HG02943 (cell line): ENCODE measurements around the gene ING3.
"Not testable (repeated sequence)": the region's sequence is repeated elsewhere in the genome, so short reads cannot be mapped to it uniquely, and the experiment has no call there.

Experiments used
- ATAC-seq: cut with Tn5 transposase; IDR thresholded peaks from one replicate; pipeline ENCODE4 v1.9.1; 2021; ENCODE audit warnings: mild to moderate bottlenecking, low read depth, moderate library complexity; ENCODE audit not compliant: unreplicated experiment

ING3 gene

DNA sequence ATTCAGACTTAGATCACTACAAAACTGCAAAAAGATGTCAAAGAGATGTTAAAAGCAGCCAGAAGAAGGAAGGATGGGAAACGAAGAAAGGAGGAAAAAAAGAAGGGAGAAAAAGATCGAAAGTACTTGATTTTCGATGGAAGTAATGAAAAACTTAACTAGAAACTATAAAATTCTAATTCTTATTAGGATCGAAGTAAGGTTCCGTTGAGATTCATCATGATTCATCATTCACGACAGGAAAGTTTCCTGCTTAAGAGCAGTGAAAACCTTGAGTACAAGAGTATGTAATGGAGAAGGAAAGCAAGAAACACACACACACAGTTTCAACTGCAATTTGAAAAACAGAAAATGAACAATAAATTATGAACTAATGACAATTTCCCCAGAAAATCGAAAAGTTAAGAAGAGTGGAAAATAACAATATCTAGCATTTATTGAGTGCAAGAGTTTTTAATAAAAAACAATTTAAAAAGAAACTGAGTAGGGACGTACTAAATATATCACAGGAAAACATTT lies 1.1 kb upstream of the ING3 start:
- no peak for ATAC-seq

DNA sequence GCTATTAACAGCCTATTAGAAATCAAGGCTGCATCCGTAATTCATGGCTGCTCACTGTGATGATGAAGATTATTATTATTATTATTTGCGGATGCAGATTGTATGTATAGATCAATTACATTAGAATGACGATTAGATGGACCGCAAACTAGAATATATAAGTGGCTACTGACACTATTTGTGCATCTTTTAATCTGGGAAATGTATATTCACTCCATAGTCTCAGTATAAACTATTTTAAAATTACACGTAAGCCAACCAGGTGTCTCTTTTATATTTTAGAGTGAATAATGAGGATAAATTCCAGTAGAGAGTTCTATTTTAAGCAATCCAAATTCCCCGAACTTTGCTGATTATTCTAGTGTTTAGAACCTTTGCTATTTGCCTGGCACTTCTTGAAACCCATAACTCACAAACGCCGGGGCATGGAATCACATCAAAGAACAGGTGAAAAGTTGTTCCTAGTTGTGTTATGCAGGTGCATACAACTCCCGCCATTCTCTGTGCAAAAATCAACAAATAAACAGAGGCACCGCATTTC lies 509 bp upstream of the ING3 start:
- no peak for ATAC-seq

DNA sequence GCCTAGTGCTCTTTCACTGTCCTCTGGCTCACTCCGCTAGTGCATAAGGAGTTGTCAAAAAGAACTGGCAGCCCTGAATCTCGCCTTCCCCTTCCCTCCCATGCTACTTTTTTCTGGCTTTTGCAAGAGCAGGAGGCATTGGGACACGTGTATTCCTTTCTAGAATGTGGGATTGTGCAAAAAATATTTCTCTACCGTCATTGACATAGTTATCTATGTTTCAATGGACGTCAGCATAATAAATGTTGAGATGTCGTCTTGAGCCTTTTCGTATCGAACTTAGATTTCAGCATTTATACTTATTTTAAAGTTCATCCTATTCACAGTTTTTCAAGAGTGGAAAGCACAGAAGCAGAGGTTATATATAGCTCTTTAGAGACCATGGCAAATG lies 727 bp downstream of the ING3 start:
- no peak for ATAC-seq

DNA sequence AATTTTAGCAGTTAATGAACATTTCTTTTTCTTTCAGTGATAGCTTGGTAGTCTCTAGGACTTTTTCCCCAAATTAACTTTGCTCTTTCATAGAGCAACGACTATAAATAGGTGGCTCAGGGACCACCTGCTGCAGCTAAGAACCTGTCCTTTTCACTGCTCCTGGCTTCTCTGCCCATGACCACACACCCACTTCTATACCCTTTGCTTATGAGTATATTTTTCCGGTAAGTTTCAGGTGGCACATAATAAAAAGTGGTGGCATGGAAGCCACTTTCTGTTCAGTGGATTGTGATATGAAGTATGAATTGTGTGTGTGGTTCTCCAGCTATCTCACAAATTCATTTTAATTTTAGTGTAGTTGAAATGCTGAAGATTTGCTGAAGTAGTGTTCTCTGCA lies 1.2 kb downstream of the ING3 start:
- no peak for ATAC-seq

DNA sequence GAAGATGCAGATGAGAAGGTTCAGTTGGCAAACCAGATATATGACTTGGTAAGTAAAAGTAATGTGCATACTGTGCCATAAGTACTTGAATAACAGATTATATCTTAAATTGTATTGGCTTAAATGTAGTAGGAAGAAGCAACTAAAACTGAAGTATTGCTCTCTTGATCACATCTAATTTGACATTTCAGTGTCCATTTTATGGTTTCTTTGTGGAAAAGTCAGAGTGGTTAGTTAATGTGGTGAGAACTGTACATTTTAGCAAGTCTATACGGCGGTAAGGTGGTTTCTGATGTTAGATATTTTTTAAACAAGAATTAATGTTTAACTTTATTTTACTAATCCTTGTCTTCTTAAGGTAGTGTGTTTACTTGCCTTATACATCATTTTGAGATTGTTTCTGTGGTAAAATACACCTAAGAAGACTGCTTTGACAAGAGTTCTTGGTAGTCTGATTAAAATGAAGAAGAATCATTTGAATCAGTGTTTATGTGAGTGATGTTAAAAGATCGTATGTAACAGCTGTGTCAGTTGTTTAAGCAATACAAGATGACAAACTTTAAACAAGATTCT lies 5.1 kb downstream of the ING3 start:
- peak; percentile 35 for ATAC-seq

DNA sequence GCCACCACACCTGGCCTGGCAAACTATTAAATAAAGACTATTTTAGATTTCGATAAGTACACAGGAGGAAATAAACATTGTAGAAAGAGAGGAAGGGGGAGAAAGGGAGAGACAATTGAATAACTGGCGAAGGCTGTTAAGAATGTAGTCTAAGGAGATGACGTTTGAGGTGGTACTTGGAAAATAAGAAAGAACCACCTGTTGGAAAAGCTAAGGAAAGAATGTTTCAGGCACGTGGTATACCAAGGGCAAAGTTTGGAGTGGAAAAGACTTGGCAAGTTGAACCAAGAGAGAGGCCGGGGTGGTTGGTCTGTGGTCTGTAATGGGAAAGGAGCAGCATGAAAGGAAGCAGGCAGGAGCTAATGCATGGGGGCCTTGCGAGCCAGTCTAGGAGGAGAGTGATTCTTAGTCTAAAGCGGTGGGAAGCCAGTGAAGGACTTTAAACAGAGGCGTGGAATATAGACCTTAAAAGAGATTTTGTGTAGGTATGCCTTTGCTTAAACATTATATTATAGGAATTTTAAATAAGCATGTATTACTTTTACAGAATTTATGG lies 9.4 kb downstream of the ING3 start:
- no peak for ATAC-seq

DNA sequence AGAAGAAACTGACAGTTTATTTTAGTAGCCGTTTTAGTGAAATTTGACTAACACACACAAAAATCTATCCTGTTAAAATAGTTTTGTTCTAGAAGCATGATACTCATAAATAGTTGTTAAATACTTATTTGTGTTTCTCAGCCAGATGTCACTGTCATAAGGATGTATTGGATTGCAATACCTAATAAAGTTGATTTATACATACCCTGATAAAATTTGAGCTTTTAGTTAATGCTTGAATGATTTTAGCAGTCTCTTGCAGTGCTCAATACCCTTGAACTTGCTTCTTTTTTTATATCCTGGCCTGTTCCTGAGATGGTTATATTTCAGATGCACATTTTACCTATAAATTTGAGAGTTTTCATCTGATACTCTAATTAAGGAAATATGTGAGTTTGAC lies 10.1 kb downstream of the ING3 start:
- ATAC-seq = no peak

DNA sequence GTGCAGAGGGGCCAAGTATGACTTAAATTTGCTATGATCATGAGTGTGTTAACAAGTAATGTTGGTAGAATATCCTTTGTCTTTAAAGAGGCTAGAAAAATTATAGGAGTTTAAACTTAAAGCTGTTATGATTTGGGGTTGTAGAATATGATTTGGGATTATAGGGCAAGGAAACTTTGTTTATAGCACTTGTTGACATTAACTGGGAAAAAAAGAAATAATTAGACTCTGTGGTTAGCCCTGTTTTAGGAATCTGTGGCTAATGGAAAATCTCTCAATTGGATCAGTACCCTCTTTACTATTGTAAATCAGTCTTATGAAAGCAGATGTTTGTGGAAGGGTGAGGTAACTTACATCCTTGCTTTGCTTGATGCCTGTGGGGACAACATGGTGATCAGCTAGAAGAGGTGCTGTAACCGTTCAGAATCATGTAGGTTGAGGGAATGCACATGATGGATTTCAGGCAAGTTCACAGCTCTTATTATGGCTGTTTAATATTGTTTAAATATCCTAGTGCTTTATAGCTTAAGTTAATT lies 11.1 kb downstream of the ING3 start:
- ATAC-seq = no peak

DNA sequence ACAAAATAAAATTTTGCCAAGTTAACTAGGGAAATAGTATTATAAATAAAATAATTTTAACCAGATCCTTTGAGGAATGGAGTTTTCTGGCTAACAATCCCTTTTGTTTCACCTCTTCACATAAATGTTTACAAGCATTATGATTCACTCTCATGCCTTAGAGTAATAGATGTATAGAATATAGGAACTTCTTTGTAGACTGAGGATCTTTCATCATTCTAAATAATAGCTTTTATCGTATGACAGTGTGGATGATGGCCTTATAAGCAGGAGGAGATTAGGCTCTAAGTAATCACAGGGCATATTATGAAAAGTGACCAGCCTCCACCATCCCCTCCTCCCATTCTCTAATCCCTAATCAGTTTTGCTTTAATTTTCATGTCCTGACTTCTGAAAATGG lies 13.5 kb downstream of the ING3 start:
- ATAC-seq = no peak

DNA sequence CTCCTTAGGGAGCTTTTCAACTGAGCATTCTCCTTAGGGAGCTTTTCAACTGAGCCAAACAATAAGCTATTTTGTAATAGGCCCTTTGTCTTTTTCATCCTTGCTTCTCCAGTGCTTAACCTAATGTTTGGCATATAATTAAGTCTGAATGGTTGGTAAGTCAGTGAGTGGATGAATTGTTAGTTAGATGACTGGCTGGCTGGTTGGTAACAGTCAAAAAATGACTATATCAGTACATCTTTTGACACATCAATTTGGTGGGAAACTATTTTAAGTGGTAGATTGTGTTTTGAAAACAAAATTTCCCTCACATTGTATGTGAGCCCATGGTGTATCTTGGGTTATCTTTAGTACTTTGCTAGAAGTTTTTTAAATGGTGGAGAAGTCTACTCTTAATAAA lies 16.4 kb downstream of the ING3 start:
- ATAC-seq = no peak

DNA sequence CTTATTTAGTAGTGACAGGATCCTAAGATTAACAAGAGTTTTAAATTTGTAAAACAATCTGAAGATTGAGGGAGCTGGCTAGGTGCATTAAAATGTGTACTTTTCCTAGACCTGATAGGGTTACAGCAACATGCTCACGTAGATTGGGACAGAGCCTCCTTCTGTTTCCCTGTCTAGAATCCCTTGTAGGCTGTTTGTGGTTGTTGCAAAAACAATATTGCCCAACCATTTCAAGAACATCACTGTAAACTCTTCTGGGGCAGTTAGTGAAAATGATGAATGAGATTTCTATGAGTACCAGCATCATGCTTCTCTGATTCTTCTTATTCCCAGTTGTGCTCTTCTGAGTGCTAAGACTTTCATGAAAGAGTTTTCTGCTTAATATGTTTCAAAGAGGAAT lies 23.3 kb downstream of the ING3 start:
- no peak for ATAC-seq

DNA sequence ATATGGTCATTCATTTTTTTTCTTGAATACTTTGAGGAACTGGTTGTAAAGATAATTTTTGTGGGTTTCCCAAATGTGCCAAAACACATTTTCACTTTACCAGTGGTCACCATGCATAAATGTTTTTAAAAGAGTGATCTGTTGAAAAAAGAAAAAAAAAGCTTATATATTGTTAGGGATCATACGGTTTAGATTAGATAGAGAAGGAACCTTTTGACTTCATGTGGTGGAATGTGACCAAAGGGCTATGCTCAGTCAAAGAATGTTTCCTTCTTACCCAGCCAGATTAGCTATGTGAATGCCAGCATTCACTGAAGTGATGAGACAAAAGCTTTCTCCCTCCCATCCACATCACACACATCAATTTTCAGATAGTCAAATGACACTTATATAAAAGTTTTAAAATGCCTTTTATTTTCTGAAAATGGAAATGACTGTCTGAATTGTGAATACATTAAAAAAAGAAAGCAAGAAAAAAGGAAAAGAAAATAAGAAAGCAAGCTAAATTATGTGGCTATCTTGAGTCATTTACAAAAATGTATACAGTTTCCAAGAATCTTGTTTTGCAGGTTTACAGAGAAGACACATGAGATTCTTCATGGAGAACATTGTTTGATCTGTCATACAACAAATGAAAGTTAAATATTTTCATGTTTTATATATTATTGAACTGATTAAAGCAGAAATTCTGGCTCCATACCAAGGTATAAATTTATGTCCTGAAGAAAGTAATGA lies 29.4 kb downstream of the ING3 start:
- no peak for ATAC-seq

DNA sequence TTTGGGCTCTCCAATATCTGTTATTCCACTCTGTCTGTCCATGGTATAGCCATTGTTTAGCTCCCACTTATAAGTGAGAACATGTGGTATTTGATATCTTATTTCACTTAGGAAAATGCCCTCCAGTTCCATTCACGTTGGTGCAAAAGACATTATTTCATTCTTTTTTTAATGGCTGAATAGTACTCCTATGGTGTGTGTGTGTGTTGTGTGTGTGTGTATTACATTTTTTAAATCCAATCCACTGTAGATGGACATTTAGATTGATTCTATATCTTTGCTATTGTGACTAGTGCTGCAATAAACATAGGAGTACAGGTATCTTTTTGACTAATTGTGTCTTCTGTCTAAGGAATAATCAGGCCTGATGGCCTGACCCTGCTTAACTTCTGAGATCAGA lies 30.5 kb downstream of the ING3 start:
- ATAC-seq = no peak

DNA sequence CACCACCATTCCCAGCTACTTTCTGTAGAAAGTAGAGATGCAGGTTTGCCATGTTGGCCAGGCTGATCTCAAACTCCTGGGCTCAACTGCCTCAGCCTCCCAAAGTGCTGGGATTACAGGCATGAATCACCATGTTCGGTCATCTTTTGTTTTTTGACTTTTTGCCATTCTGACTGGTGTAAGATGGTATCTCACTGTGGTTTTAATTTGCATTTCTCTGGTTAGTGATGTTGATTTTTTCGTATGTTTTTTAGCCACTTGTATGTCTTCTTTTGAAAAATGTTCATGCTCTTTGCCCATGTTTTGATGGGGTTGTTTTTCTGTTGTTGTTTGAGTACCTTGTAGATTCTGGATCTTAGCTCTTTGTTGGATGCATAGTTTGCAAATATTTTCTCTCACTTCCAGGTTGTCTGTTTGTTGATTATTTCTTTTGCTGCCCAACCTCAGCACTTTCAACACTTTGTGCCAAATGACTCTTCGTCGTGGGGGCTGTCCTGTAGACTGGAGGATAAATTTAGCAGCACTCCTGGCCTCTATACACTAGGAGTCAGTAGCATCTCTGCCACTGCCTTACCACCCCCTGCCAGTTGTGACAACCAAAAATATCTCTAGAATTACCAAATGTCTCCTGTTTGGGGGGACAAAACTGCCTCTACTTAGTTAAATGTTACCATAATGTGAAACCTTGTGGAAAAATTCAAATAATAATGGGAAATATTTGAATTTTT lies 31.5 kb downstream of the ING3 start:
- no peak for ATAC-seq

DNA sequence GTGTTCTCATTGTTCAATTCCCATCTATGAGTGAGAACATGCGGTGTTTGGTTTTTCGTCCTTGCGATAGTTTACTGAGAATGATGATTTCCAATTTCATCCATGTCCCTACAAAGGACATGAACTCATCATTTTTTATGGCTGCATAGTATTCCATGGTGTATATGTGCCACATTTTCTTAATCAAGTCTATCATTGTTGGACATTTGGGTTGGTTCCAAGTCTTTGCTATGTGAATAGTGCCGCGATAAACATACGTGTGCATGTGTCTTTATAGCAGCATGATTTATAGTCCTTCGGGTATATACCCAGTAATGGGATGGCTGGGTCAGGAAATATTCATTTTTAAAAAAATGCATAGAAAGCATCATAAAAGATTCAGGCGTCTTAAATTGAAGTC lies 33.0 kb downstream of the ING3 start:
- not testable (repeated sequence) for ATAC-seq

DNA sequence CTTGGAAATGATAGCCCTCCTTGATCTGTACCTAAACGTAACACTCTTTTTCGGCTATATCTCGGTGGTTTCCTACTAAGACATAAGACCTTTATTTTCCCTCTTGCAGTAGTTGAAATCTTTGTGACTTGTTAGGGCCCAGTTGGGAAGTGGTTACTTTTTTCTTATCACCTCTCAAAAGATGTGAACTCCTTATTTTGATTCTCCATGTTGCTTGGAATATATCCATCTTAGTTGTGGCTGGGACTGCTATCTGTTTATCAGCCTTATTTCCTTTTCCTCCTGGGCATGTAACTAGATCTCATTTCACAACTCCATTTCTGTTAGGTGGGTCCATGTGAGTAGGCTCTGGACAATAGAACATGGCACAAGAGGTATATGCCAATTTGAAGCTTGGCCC lies 33.8 kb downstream of the ING3 start:
- no peak for ATAC-seq

DNA sequence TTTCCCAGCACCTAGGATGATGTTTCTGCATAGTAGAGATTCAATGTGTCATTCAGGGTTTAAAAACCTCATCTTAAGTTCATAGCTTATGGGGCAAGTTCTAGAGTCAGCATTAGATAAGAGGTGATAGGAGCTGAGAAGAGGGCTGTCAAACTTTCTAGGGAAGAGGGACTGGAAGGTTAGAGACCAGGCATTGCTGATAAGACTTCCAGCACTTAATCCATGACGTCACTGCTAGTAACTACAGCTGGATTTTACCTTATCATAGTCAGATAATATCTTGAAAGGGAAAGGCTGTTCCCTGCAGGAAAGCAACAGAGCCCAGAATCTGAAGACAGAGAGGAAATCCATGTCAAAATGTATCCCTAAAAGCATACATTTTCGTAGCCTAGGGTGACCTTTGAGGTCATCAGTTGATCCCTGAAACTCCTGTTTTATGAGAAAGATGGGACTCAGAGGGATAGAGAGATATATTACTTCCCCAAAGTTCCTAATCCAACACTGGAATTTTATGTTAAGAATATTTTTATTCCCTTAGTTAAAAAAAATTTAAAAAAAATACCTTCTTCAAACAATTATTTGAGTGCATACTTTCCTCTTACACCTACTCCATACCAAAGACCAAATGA lies 34.7 kb downstream of the ING3 start:
- ATAC-seq = no peak

DNA sequence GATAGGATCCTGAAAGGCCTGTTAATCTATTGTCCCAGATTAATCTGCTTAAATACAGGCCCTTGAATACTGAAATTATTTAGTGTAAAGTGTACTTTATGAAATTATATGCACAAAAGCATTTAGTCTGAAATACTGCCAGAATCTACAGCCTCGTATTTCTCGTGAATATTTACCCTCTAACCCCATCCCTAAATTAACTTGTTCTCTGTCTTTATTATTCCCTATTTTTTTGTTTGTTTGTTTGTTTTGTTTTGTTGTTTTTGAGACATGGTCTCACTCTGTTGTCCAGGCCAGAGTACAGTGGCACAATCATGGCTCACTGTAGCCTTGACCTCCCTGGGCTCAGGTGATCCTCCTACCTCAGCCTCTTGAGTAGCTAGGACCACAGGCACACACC lies 35.3 kb downstream of the ING3 start:
- no peak for ATAC-seq

DNA sequence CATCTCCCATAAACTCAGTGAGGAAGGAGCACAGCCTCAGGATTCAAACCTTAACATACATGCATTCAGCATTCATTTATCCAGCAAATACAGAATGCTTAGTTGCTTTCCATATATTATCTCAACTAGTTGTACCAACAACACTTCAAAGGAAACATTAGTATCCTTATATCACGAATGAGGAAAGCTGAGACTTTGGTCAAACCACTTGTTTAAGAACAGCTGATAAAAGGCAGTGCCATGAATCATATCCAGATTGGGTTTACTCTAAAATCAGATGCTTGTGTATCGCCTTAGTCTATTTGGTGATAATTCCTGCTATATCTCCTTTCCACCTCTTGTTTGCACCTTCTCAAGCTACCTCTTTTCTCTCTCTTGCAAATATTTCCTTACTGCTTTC lies 36.1 kb downstream of the ING3 start:
- no peak for ATAC-seq

DNA sequence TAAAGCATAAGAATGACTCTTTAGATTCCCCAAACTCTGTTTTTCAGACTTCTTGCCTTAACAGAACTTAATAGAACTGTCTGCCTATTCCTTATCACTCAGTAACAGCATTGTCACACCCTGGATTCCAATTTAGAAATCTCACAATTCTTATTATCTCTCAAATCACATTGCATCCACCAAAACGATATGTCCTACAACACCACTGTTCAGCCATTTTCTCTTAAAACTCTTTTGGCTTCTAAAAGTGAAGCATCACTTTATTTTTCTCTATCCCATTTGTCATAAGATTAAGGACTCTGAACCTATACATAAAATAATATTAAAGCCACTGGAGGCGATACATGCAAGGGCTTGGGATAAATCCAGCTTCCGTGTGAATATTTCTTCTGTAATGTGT lies 36.7 kb downstream of the ING3 start:
- no peak for ATAC-seq
